Measurements from ENCODE around the gene HSD17B2.

GRCh38 chr16:82138478-82139285 is 103.6 kb downstream of the HSD17B2 start:
- TF ChIP-seq POLR2A (IDR thresholded peaks at IDR 0.05) (no peak), CTCF (IDR thresholded peaks at IDR 0.05) (no peak)
